HCT116 (cell line): Measurements from ENCODE around the gene KNL1. TPM values are rescaled to one million over a fixed set of nuclear protein-coding genes. Genes with fewer than 3 reads are reported as not detected.

Experiments
- ATAC-seq: fragments of 200-7000 bp; cut with Tn5 transposase; 2 replicates; pipeline ENCODE4 v1.9.1; 2020; ENCODE audit warnings: mild to moderate bottlenecking, moderate library complexity
- BruUV-seq: library from RNA; stranded (reverse); fragments of 400-500 nt; replicated peaks from 2 replicates; lab custom pipeline; 2021; lab: Mats Ljungman, UMichigan
- CTCF ChIA-PET: fragments of 300-600 bp; sonication (Branson Sonifier 250); formaldehyde crosslinking; loops from one replicate; lab custom pipeline; 2021; ENCODE audit warnings: antibody characterized with exemption; lab: Charles Lee
- POLR2A ChIA-PET: fragments of 300-600, 350-600 bp; sonication (Branson Sonifier 250); formaldehyde crosslinking; loops from one replicate; lab custom pipeline; 2021; ENCODE audit warnings: antibody characterized with exemption; lab: Charles Lee
- RAD21 ChIA-PET, 2 experiments: fragments of 300-600 bp; sonication (Branson Sonifier 250); formaldehyde crosslinking; loops; one replicate each; lab custom pipeline; 2023; ENCODE audit warnings: low total read pairs in 2 of 2; ENCODE audit not compliant: uncharacterized antibody in 2 of 2, unreplicated experiment in 2 of 2, low non-redundant PET in 1 of 2; lab: Charles Lee
- DNase-seq: peaks from one replicate; pipeline ENCODE4 v3.0.0-alpha.2; 2010; ENCODE audit warnings: low read depth, low spot score
- H2AFZ ChIP-seq: fragments of 200-600 bp; shearing (Covaris generic), sonication (generic); 2 replicates; pipeline ENCODE4 v1.6.1; 2017; ENCODE audit warnings: low read depth, mixed run types, mixed read lengths, antibody characterized with exemption, low read length; ENCODE audit not compliant: poor library complexity, severe bottlenecking
- H3K27ac ChIP-seq: 2 replicates; pipeline ENCODE4 v1.5.1; 2012; ENCODE audit warnings: low read depth, low read length
- H3K27me3 ChIP-seq: fragments of 200-600 bp; sonication (generic); 2 replicates; pipeline ENCODE4 v1.6.1; 2016; ENCODE audit warnings: mixed run types, low read length, mixed read lengths; ENCODE audit not compliant: insufficient read depth
- H3K36me3 ChIP-seq, 2 experiments: fragments of 200-500 bp in 1 of 2; fragments of 200-600 bp in 1 of 2; sonication (Bioruptor generic) in 1 of 2; sonication (generic) in 1 of 2; 2 replicates each; pipeline versions ENCODE4 v1.5.1 to v1.6.1; 2014 to 2016; ENCODE audit warnings: low read length in 2 of 2, inconsistent platforms in 1 of 2, mixed read lengths in 1 of 2, mixed run types in 1 of 2; ENCODE audit not compliant: insufficient read depth in 2 of 2, control insufficient read depth in 1 of 2
- H3K4me1 ChIP-seq, 2 experiments: fragments of 200-600 bp in 1 of 2; sonication (generic) in 1 of 2; 2 replicates each; pipeline versions ENCODE4 v1.5.1 to v1.6.1; 2012 to 2017; ENCODE audit warnings: low read length in 2 of 2, inconsistent platforms in 1 of 2, mild to moderate bottlenecking in 1 of 2, mixed read lengths in 1 of 2, mixed run types in 1 of 2, moderate library complexity in 1 of 2; ENCODE audit not compliant: insufficient read depth in 2 of 2, control insufficient read depth in 1 of 2
- H3K4me2 ChIP-seq: fragments of 200-600 bp; sonication (generic); 2 replicates; pipeline ENCODE4 v1.6.1; 2017; ENCODE audit warnings: mixed run types, low read length, mixed read lengths
- H3K4me3 ChIP-seq, 2 experiments: fragments of 200-600 bp in 1 of 2; sonication (generic) in 1 of 2; replicated peaks in 1 of 2; 2 replicates each; pipeline ENCODE4 v1.5.1; 2011 to 2016; ENCODE audit warnings: low read length in 2 of 2, control low read depth in 1 of 2, low read depth in 1 of 2, mild to moderate bottlenecking in 1 of 2, mixed read lengths in 1 of 2, mixed run types in 1 of 2
- H3K79me2 ChIP-seq: fragments of 200-600 bp; sonication (generic); 2 replicates; pipeline ENCODE4 v1.6.1; 2017; ENCODE audit warnings: mild to moderate bottlenecking, mixed run types, low read length, moderate library complexity, mixed read lengths; ENCODE audit not compliant: insufficient read depth
- H3K9ac ChIP-seq: fragments of 200-600 bp; sonication (generic); 2 replicates; pipeline ENCODE4 v1.6.1; 2016; ENCODE audit warnings: low read length, mixed read lengths
- H3K9me2 ChIP-seq: fragments of 200-600 bp; sonication (generic), shearing (Covaris generic); 2 replicates; pipeline ENCODE4 v1.6.1; 2017; ENCODE audit warnings: mixed run types, mild to moderate bottlenecking, moderate library complexity; ENCODE audit not compliant: insufficient read depth
- H3K9me3 ChIP-seq, 2 experiments: fragments of 200-500 bp in 1 of 2; fragments of 200-600 bp in 1 of 2; sonication (Bioruptor generic) in 1 of 2; sonication (generic) in 1 of 2; 2 replicates each; pipeline ENCODE4 v1.6.1; 2014 to 2017; ENCODE audit warnings: low read length in 2 of 2, mixed read lengths in 2 of 2, inconsistent platforms in 1 of 2, low read depth in 1 of 2, mild to moderate bottlenecking in 1 of 2, mixed run types in 1 of 2, moderate library complexity in 1 of 2; ENCODE audit not compliant: control insufficient read depth in 1 of 2, insufficient read depth in 1 of 2
- H4K20me1 ChIP-seq: fragments of 200-600 bp; sonication (generic), shearing (Covaris generic); 2 replicates; pipeline ENCODE4 v1.6.1; 2017; ENCODE audit warnings: mixed run types, mild to moderate bottlenecking, moderate library complexity; ENCODE audit not compliant: insufficient read depth
- RAD21 ChIP-seq: IDR thresholded peaks from 2 replicates; pipeline ENCODE4 v1.6.1; 2012; ENCODE audit warnings: low read depth, mild to moderate bottlenecking
- REST ChIP-seq: IDR thresholded peaks from 2 replicates; pipeline ENCODE4 v1.6.1; 2012; ENCODE audit warnings: low read depth
- TCF7L2 ChIP-seq: IDR thresholded peaks from 2 replicates; pipeline ENCODE4 v1.7.0; 2011; ENCODE audit warnings: borderline replicate concordance, inconsistent platforms; ENCODE audit not compliant: insufficient read depth, insufficient read length; ENCODE audit errors: extremely low read depth
- intact Hi-C: fragments of 100-400 bp; cut with micrococcal nuclease; formaldehyde crosslinking; loops from 2 replicates; pipeline ENCODE4 v1.10.0; 2022
- total RNA-seq: library from RNA; stranded (reverse); gene quantifications from one replicate; pipeline ENCODE4 v1.2.1, GENCODE V29; 2021; ENCODE audit not compliant: unreplicated experiment

The KNL1 gene
- total RNA-seq, 1 experiment from 2014 or later: 30.6 TPM

GRCh38 chr15:40563426-40563825 is 30.6 kb upstream of the KNL1 start:
- no TSS peak for BruUV-seq
- ChIA-PET CTCF (no interaction called here), RAD21 (no interaction called here), POLR2A (interaction anchor here (0.7 kb wide), 1 partner anchor 233 kb away, joined by 3 read pairs; no protein-coding TSS in a partner anchor)
- Histone ChIP-seq H3K4me3 (no peak overlapping the region), H3K9me3 (no peaks in the 10 kb centered on the region), H3K9ac (no peak overlapping the region), H3K79me2 (peaks cover 9% of the 10 kb centered on the region), H3K27ac (no peak overlapping the region), H3K9me2 (no peaks in the 10 kb centered on the region), H2AFZ (no peak overlapping the region), H3K27me3 (no peaks in the 10 kb centered on the region), H4K20me1 (no peaks in the 10 kb centered on the region), H3K4me2 (no peak overlapping the region), H3K4me1 (peaks cover 4 to 29% of the 10 kb centered on the region in 2 experiments; a peak in 3 of 4 replicates), H3K36me3 (peaks cover 0 to 2% of the 10 kb centered on the region in 2 experiments; a peak in 1 of 4 replicates)
- DNase-seq: no peak
- no peak for ATAC-seq
- TF ChIP-seq TCF7L2: no peak
- TF ChIP-seq REST: no peak
- no peak for TF ChIP-seq RAD21
- intact Hi-C loops: no loop called here
